Measurements from ENCODE around the gene ST8SIA4.

Gene ST8SIA4

DNA sequence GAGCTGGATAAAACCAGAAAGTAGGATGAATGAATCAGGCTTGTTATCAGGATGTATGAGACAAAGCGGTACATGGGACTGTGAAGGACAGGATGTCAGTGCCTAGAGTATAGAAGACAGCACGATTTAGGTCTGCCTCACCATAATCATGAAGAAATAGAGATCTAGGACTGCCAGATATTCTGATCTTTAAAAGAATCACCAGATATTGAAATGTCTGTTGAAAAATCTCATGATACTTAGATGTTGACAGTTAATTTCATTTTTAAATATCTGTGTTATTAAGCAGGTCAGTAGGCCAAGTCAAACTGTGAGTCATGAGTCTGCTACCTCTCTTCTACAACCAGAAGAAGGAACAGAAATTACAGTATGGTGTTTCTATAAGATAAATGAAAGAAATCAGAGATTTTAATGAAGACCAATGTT lies 65.0 kb downstream of the ST8SIA4 start:
- Histone ChIP-seq H3K27me3 (ENCODE audit: insufficient read depth, low read length, poor library complexity, severe bottlenecking) (no peaks in the 10 kb centered on the region), H3K9me3 (ENCODE audit: insufficient read depth, low read depth, low read length) (no peaks in the 10 kb centered on the region), H2AFZ (ENCODE audit: low read length) (no peak overlapping the region), H3F3A (ENCODE audit: low read depth) (no peaks in the 10 kb centered on the region), H3K9me2 (replicated peaks; ENCODE audit: low read depth, low read length) (no peaks in the 10 kb centered on the region), H3K4me1 (ENCODE audit: insufficient read depth, low read length, poor library complexity, severe bottlenecking) (peaks cover 18% of the 10 kb centered on the region), H3K79me2 (ENCODE audit: insufficient read depth, low read length) (no peaks in the 10 kb centered on the region), H3K4me2 (ENCODE audit: low read depth, low read length, poor library complexity, severe bottlenecking) (no peak overlapping the region), H3K4me3 (ENCODE audit: low read length, poor library complexity, severe bottlenecking) (no peak overlapping the region), H3K9ac (ENCODE audit: low read depth, low read length, poor library complexity, severe bottlenecking) (no peak overlapping the region), H3K36me3 (ENCODE audit: insufficient read depth, low read length) (no peaks in the 10 kb centered on the region), H4K20me1 (ENCODE audit: insufficient read depth, low read length, poor library complexity, severe bottlenecking) (peaks cover 4% of the 10 kb centered on the region)
- TF ChIP-seq EZH2phosphoT487 (IDR thresholded peaks at IDR 0.05; ENCODE audit: borderline replicate concordance): no peak
- TF ChIP-seq, protein P1, sequence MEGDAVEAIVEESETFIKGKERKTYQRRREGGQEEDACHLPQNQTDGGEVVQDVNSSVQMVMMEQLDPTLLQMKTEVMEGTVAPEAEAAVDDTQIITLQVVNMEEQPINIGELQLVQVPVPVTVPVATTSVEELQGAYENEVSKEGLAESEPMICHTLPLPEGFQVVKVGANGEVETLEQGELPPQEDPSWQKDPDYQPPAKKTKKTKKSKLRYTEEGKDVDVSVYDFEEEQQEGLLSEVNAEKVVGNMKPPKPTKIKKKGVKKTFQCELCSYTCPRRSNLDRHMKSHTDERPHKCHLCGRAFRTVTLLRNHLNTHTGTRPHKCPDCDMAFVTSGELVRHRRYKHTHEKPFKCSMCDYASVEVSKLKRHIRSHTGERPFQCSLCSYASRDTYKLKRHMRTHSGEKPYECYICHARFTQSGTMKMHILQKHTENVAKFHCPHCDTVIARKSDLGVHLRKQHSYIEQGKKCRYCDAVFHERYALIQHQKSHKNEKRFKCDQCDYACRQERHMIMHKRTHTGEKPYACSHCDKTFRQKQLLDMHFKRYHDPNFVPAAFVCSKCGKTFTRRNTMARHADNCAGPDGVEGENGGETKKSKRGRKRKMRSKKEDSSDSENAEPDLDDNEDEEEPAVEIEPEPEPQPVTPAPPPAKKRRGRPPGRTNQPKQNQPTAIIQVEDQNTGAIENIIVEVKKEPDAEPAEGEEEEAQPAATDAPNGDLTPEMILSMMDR (conservative IDR thresholded peaks at IDR 0.05; ENCODE audit: low read length): no peak

DNA sequence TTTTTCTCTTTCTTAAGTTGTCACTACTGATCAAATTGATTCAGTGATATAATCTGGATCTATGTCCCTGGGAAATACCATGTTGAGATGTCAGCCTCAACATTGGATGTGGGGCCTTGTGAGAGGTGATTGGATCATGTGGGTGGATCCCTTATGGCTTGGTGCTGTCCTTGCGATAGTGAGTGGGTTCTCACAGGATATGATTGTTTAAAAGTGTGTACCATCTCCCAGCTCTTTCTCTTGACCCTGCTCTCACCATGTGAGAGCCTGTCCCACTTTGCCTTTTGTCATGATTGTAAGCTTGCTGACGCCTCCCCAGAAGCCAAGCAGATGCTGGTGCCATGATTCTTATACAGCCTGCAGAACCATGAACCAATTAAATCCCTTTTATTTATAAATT lies 68.6 kb downstream of the ST8SIA4 start:
- Histone ChIP-seq H3K79me2 (ENCODE audit: insufficient read depth, low read length) (no peaks in the 10 kb centered on the region), H3K4me3 (ENCODE audit: low read length, poor library complexity, severe bottlenecking) (no peak overlapping the region), H3K9me2 (replicated peaks; ENCODE audit: low read depth, low read length) (no peaks in the 10 kb centered on the region), H3K4me1 (ENCODE audit: insufficient read depth, low read length, poor library complexity, severe bottlenecking) (no peaks in the 10 kb centered on the region), H3K9me3 (ENCODE audit: insufficient read depth, low read depth, low read length) (no peaks in the 10 kb centered on the region), H3K36me3 (ENCODE audit: insufficient read depth, low read length) (no peaks in the 10 kb centered on the region), H3F3A (ENCODE audit: low read depth) (no peaks in the 10 kb centered on the region), H3K9ac (ENCODE audit: low read depth, low read length, poor library complexity, severe bottlenecking) (no peak overlapping the region), H3K4me2 (ENCODE audit: low read depth, low read length, poor library complexity, severe bottlenecking) (no peak overlapping the region), H3K27me3 (ENCODE audit: insufficient read depth, low read length, poor library complexity, severe bottlenecking) (no peaks in the 10 kb centered on the region), H4K20me1 (ENCODE audit: insufficient read depth, low read length, poor library complexity, severe bottlenecking) (peaks cover 4% of the 10 kb centered on the region), H2AFZ (ENCODE audit: low read length) (no peak overlapping the region)
- TF ChIP-seq EZH2phosphoT487 (IDR thresholded peaks at IDR 0.05; ENCODE audit: borderline replicate concordance): no peak
- TF ChIP-seq, protein P1 (conservative IDR thresholded peaks at IDR 0.05; ENCODE audit: low read length): no peak

DNA sequence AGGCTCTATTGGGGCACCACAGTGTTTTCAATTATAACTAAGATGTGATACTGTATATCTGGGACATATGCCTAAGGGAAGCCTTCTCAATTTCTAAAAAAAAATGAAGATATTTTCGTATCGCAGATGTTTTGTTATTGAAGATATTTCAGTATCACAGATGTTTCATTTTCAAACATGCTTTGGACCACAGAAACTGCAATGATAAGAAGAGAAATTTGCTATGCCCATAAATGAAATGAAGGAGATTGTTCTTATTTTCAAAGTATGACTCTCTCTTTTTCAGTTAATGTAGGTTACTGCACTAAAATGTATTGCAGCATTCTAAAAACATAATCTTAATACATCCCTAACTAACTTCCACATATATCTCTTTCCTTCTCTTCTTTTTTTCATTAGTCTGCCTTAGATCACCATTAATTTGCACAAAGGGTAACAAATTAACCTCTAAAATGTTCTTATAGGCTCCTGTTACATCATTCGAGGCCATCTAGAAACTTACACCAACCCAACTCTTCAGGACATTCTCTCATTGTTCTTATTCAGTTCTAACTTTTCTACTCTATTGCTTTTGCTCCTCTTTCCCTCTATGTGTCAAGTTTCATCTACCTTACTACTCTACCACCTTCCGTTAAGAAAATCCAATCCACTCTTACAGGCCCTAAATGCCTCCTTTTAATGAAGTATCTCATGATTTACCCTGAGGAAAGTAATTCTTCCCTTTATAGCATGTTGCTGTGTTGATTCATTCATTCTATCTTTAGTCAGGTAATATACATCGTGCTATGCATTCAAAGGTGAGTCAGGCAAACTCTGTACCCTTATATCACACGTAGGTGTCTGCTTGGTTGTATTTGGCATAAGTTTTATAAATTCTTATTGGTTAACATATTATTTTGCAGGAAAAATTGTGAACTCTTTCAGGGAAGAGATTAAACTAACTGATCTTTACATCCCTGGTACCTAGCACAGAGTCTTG lies 70.5 kb downstream of the ST8SIA4 start:
- TF ChIP-seq EZH2phosphoT487 (IDR thresholded peaks at IDR 0.05; ENCODE audit: borderline replicate concordance): no peak
- TF ChIP-seq, protein P1 (conservative IDR thresholded peaks at IDR 0.05; ENCODE audit: low read length): no peak
- H3K4me1 ChIP-seq (ENCODE audit: insufficient read depth, low read length, poor library complexity, severe bottlenecking): no peaks in the 10 kb centered on the region
- H3K9me3 ChIP-seq (ENCODE audit: insufficient read depth, low read depth, low read length): no peaks in the 10 kb centered on the region
- H3K36me3 ChIP-seq (ENCODE audit: insufficient read depth, low read length): no peaks in the 10 kb centered on the region
- 0 out of 2 replicates have a peak, but pooled peaks cover 3% of the 10 kb centered on the region for H3K79me2 ChIP-seq (ENCODE audit: insufficient read depth, low read length)
- no peaks in the 10 kb centered on the region for H3K9me2 ChIP-seq (replicated peaks; ENCODE audit: low read depth, low read length)
- H3K27me3 ChIP-seq (ENCODE audit: insufficient read depth, low read length, poor library complexity, severe bottlenecking): no peaks in the 10 kb centered on the region
- H3K4me2 ChIP-seq (ENCODE audit: low read depth, low read length, poor library complexity, severe bottlenecking): no peak overlapping the region
- no peak overlapping the region for H2AFZ ChIP-seq (ENCODE audit: low read length)
- no peak overlapping the region for H3K4me3 ChIP-seq (ENCODE audit: low read length, poor library complexity, severe bottlenecking)
- peaks cover 4% of the 10 kb centered on the region for H4K20me1 ChIP-seq (ENCODE audit: insufficient read depth, low read length, poor library complexity, severe bottlenecking)
- no peaks in the 10 kb centered on the region for H3F3A ChIP-seq (ENCODE audit: low read depth)
- no peak overlapping the region for H3K9ac ChIP-seq (ENCODE audit: low read depth, low read length, poor library complexity, severe bottlenecking)

Data from Loucy (cell line).